Measurements from ENCODE around the gene PCARE.

PCARE gene

GRCh38 chr2:29065068-29065811 lies 9.1 kb downstream of the PCARE start:
- H3K4me3 ChIP-seq (ENCODE audit: low read depth, low read length), result no peak overlapping the region
- no peak for DNase-seq (ENCODE audit: low read depth)

- no peak overlapping the region for H3K4me3 ChIP-seq (ENCODE audit: low read depth, low read length)
- no peak for DNase-seq (ENCODE audit: low read depth)
Measured at GRCh38 chr2:29064746-29065067, 9.6 kb downstream of the PCARE start.

GRCh38 chr2:29064346-29064715 lies 10.0 kb downstream of the PCARE start:
- no peak overlapping the region for H3K4me3 ChIP-seq (ENCODE audit: low read depth, low read length)
- DNase-seq (ENCODE audit: low read depth), result no peak

GRCh38 chr2:29063646-29064345 lies 10.5 kb downstream of the PCARE start:
- peak; percentile 78 for DNase-seq (ENCODE audit: low read depth)
- no peak overlapping the region for H3K4me3 ChIP-seq (ENCODE audit: low read depth, low read length)

DNA sequence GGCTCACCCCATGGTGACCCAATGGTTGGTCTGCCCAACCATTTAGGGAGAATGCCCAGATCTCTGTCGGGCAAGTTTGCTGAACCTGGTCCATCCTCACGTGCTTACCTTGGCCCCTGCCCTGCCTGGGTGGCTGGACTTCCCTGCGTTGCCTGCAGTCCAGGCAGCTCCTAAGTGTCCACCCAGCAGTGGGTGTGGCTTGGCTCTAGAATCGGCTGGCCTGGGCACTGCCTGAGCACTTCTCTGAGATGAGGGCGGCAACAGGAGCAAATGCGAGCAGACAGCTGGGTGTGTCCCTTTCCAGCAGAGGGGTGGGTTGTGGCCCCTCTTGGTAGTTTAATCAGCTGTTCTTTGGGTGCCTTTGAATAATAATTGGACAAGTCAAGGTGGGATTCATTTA lies 11.3 kb downstream of the PCARE start:
- no peak overlapping the region for H3K4me3 ChIP-seq (ENCODE audit: low read depth, low read length)
- no peak for DNase-seq (ENCODE audit: low read depth)

- DNase-seq (ENCODE audit: low read depth), result no peak
- H3K4me3 ChIP-seq (ENCODE audit: low read depth, low read length), result no peak overlapping the region
Measured at GRCh38 chr2:29062371-29062770, 12.0 kb downstream of the PCARE start.

DNA sequence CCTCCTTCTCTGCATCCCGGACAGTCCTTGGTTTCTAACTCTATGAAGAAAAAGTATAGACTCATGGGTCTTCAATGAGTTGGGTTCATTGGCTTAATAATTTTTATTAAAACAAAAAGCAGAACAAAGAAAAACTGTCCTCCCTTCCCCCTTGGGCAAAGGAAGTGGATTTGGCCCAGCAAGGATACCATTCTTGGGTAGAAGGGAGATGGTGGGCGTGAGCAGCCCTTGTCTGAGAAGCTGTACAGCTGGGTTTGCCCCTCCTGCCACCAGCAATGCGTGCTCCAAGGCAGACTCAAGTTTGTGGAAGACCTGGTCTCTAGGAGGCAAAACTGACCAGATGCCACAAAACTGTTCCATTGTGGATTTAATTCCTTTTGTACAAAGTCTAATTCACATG lies 12.7 kb downstream of the PCARE start:
- DNase-seq (ENCODE audit: low read depth), result no peak
- H3K4me3 ChIP-seq (ENCODE audit: low read depth, low read length), result no peak overlapping the region

DNA sequence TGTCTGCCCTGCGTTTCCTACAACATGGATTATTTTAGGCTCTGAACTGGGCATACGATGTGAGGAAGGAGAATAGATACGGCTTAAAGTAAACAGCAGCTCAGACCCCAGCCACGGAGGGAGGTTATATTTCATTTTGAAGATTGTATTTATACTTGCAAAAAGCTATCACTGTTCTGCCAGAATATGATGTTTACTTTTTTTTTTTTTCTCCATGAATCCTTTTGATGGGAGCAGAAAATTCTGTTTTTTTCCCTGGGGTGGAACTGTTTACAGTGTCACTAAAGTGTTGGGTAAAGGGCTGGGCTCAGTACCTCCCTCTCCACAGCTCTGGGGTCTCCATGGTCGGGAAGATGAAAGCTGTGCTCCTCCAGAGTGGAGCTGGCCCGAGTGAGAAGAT lies 13.1 kb downstream of the PCARE start:
- H3K4me3 ChIP-seq (ENCODE audit: low read depth, low read length), result no peak overlapping the region
- no peak for DNase-seq (ENCODE audit: low read depth)

- no peak overlapping the region for H3K4me3 ChIP-seq (ENCODE audit: low read depth, low read length)
- DNase-seq (ENCODE audit: low read depth), result no peak
Measured at GRCh38 chr2:29060441-29060840, 13.9 kb downstream of the PCARE start.

- no peak for DNase-seq (ENCODE audit: low read depth)
- no peak overlapping the region for H3K4me3 ChIP-seq (ENCODE audit: low read depth, low read length)
Measured at GRCh38 chr2:29059624-29060023, 14.7 kb downstream of the PCARE start.

GRCh38 chr2:29057006-29057405 lies 17.3 kb downstream of the PCARE start:
- H3K4me3 ChIP-seq (ENCODE audit: low read depth, low read length), result no peak overlapping the region
- no peak for DNase-seq (ENCODE audit: low read depth)

- no peak overlapping the region for H3K4me3 ChIP-seq (ENCODE audit: low read depth, low read length)
- no peak for DNase-seq (ENCODE audit: low read depth)
Measured at GRCh38 chr2:29056452-29056851, 17.9 kb downstream of the PCARE start.

DNA sequence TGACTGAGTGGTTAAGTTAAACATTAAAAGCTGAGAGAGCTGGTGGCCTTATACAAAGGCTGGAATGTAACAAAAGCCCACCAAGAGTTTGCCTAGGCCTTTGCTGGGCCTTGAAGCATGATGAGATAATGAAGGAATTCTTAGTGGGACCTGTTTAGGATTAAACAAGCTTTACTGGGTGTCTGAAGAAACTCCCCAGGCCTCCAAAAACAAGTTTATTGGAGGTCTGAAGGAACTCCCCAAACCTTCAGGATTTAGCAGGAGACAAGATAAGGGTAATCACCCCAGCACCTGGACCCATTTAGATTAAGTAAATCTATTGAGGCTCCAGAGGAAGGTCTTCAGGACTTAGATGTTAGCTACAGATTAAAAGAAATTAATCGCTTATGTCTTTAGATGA lies 18.7 kb downstream of the PCARE start:
- H3K4me3 ChIP-seq (ENCODE audit: low read depth, low read length), result no peak overlapping the region
- DNase-seq (ENCODE audit: low read depth), result no peak

DNA sequence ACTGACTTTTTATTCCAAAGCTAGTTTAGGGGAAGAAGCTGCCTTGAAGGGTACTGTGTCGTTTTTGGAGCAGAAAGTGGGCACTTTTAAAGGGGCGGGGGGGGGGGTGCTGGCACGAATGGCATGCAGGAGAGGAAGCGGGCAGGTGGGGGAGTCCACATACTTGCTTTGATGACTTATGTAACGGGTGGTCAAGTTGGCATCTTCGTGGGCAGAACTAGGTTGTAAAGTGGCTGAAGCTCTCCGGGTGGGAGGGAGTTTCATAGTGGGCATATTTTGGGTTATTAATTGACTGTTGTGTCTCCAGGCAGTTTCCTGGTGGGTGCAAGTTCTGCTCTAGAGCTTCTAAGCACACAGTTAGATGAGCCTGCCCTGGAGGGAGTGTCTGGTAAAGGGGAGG lies 19.9 kb downstream of the PCARE start:
- DNase-seq (ENCODE audit: low read depth), result no peak
- H3K4me3 ChIP-seq (ENCODE audit: low read depth, low read length), result no peak overlapping the region

DNA sequence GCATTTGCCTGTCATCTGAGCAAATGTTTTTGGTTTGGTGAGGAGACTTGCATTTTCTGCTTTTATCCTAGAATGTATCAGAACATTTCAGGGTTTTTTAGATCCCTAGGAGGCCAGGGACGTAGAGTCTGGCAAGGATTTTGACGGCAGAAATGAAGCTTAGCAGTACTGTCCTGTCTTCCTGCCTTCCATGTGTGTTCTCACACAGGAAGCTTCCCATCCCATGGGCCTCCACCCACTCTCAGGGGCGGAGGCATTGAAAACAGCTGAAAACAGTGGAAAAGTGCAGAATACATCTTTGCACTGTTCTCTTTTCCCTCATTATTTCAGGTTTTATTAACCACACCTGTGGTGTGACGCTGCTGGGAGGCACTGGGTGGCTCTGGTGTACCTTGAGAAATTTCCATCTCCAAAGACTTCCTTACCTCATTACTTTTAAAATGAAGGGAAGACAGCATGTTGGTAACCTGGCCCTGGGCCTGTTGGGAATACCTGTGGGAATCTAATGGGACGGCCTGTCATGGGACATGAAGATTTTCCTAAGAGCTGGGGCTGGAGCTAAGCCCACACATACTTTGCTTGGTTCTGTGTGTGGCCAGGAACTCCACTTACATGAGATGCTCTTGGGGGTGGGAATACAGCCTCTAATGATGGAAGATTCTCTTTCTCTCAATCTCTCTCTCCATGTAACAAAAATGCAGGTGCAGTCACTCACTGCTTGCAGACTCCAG lies 20.5 kb downstream of the PCARE start:
- no peak for DNase-seq (ENCODE audit: low read depth)
- no peak overlapping the region for H3K4me3 ChIP-seq (ENCODE audit: low read depth, low read length)

GRCh38 chr2:29053223-29053622 lies 21.1 kb downstream of the PCARE start:
- H3K4me3 ChIP-seq (ENCODE audit: low read depth, low read length), result no peak overlapping the region
- no peak for DNase-seq (ENCODE audit: low read depth)

- DNase-seq (ENCODE audit: low read depth), result no peak
- no peak overlapping the region for H3K4me3 ChIP-seq (ENCODE audit: low read depth, low read length)
Measured at GRCh38 chr2:29052807-29053206, 21.5 kb downstream of the PCARE start.

DNA sequence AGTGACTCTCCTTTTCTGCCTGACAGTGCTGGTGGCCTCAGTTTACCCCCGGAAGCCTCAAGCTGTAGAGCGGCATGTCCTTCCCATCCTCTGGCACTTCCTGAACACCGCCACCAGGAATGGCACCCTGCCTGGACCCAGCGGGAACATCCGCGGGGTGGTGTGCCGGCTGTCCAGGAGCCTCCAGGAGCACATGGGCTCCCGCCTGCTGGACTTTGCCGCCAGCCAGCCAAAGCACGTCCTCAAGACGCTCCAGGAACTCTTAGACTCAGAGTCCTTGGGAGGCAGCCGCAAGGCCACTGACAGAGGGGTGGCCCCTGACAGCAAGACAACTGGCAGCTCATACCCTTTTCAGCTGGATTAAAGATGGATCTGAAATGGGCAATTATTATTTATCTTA lies 22.6 kb downstream of the PCARE start:
- DNase-seq (ENCODE audit: low read depth), result no peak
- H3K4me3 ChIP-seq (ENCODE audit: low read depth, low read length), result no peak overlapping the region

- no peak overlapping the region for H3K4me3 ChIP-seq (ENCODE audit: low read depth, low read length)
- DNase-seq (ENCODE audit: low read depth), result no peak
Measured at GRCh38 chr2:29050591-29050990, 23.7 kb downstream of the PCARE start.

GRCh38 chr2:29047083-29047845 lies 27.1 kb downstream of the PCARE start:
- no peak overlapping the region for H3K4me3 ChIP-seq (ENCODE audit: low read depth, low read length)

More at GRCh38 chr2:29047083-29047845, 27.1 kb downstream of the PCARE start:
- no peak for DNase-seq (ENCODE audit: low read depth)
